A673 (cell line): ENCODE measurements around the gene PLP2. TPM values are rescaled to one million over a fixed set of nuclear protein-coding genes. Genes with fewer than 3 reads are reported as not detected.

ENCODE experiments used
- BruUV-seq: library from RNA; stranded (reverse); fragments of 400-500 nt; replicated peaks from 2 replicates; lab custom pipeline; 2021; lab: Mats Ljungman, UMichigan
- CTCF ChIA-PET: fragments of 300-600 bp; sonication (Branson Sonifier 250); formaldehyde crosslinking; loops from one replicate; lab custom pipeline; 2022; ENCODE audit warnings: antibody characterized with exemption; lab: Charles Lee
- POLR2A ChIA-PET: fragments of 300-600 bp; sonication (Branson Sonifier 250); formaldehyde crosslinking; loops from one replicate; lab custom pipeline; 2022; ENCODE audit warnings: antibody characterized with exemption; ENCODE audit not compliant: low non-redundant PET; lab: Charles Lee
- DNase-seq: peaks from one replicate; pipeline ENCODE4 v3.0.0-alpha.2; 2015; ENCODE audit warnings: low spot score
- H3K27ac ChIP-seq: fragments of 200-600 bp; sonication (generic); 2 replicates; pipeline ENCODE4 v1.5.1; 2016; ENCODE audit warnings: mixed run types, low read depth, mild to moderate bottlenecking, mixed read lengths, antibody characterized with exemption, low read length; ENCODE audit not compliant: poor library complexity, severe bottlenecking
- H3K27me3 ChIP-seq: fragments of 200-600 bp; sonication (generic); replicated peaks from 2 replicates; pipeline ENCODE4 v1.6.1; 2017; ENCODE audit warnings: mixed run types, low read depth, mild to moderate bottlenecking, mixed read lengths, antibody characterized with exemption, low read length; ENCODE audit not compliant: insufficient read depth, poor library complexity
- H3K36me3 ChIP-seq: fragments of 200-600 bp; sonication (generic); 2 replicates; pipeline ENCODE4 v1.6.1; 2016; ENCODE audit warnings: mixed run types, mild to moderate bottlenecking, mixed read lengths, antibody characterized with exemption, low read length; ENCODE audit not compliant: insufficient read depth, poor library complexity, severe bottlenecking
- H3K4me1 ChIP-seq: fragments of 200-600 bp; sonication (generic); 2 replicates; pipeline ENCODE4 v1.6.1; 2017; ENCODE audit warnings: mixed run types, mild to moderate bottlenecking, mixed read lengths, antibody characterized with exemption, low read length; ENCODE audit not compliant: insufficient read depth, poor library complexity, severe bottlenecking
- H3K4me3 ChIP-seq: fragments of 200-600 bp; sonication (generic); 2 replicates; pipeline ENCODE4 v1.5.1; 2016; ENCODE audit warnings: low read depth, mixed run types, mild to moderate bottlenecking, mixed read lengths, low read length; ENCODE audit not compliant: poor library complexity, severe bottlenecking
- H3K9me3 ChIP-seq: fragments of 200-600 bp; sonication (generic); 2 replicates; pipeline ENCODE4 v1.6.1; 2016; ENCODE audit warnings: mixed run types, low read depth, mild to moderate bottlenecking, mixed read lengths, antibody characterized with exemption, low read length; ENCODE audit not compliant: poor library complexity, severe bottlenecking
- EZH2 ChIP-seq: fragments of 200-600 bp; sonication (generic); IDR thresholded peaks from 2 replicates; pipeline ENCODE4 v1.6.1; 2017; ENCODE audit warnings: borderline replicate concordance, low read depth, mild to moderate bottlenecking, mixed read lengths, antibody characterized with exemption, low read length; ENCODE audit not compliant: poor library complexity, severe bottlenecking
- intact Hi-C: fragments of 100-400 bp; cut with micrococcal nuclease; formaldehyde crosslinking; loops from one replicate; pipeline ENCODE4 v1.10.0; 2022; ENCODE audit not compliant: unreplicated experiment
- total RNA-seq: library from RNA; stranded (reverse); gene quantifications from 2 replicates; pipeline ENCODE4 v1.2.3, GENCODE V29; 2021
- TF ChIP-seq, protein P1 (sequence below): fragments of 300-800, 200-600 bp; sonication (generic); conservative IDR thresholded peaks from 2 replicates; pipeline ENCODE4 v1.5.1; 2017; ENCODE audit warnings: low read depth, mild to moderate bottlenecking, antibody characterized with exemption, low read length, moderate library complexity, mixed read lengths

Gene PLP2
- total RNA-seq, 1 experiment from 2014 or later, result 87.5 TPM

DNA sequence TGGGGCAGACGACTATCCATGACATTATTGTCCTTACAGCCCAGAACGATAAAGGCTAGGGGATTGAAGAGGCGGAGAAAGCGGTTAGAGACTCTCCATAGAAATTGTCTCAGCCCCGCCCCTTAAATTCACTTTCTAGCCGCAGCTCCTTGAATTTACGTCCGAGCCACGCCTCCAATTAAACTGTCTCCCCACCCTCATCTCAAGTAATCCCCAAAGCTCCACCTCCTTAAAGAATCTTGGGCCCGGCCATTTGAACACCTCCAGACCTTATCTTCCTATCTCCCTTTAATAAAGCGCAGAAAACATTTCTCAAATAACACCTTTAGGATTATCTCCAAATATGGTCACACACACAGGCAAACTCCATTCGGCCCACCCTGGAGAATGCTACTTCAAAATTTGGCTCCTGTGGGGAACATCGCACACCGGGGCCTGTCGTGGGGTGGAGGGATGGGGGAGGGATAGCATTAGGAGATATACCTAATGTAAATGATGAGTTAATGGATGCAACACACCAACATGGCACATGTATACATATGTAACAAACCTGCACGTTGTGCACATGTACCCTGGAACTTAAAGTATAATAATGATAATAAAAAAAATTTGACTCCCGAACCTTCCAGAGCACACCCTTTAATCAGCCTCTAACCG, 16.3 kb upstream of the PLP2 start:
- no peaks in the 10 kb centered on the region for H3K27me3 ChIP-seq
- no peaks in the 10 kb centered on the region for H3K4me1 ChIP-seq
- ChIA-PET POLR2A (no interaction called here), CTCF (interaction anchor here (0.5 to 1.0 kb wide), 8 partner anchors 9 to 1314 kb away, joined by 3 to 9 read pairs (median 4); no protein-coding TSS in a partner anchor)
- no TSS peak for BruUV-seq
- no peaks in the 10 kb centered on the region for H3K9me3 ChIP-seq
- TF ChIP-seq, protein P1, sequence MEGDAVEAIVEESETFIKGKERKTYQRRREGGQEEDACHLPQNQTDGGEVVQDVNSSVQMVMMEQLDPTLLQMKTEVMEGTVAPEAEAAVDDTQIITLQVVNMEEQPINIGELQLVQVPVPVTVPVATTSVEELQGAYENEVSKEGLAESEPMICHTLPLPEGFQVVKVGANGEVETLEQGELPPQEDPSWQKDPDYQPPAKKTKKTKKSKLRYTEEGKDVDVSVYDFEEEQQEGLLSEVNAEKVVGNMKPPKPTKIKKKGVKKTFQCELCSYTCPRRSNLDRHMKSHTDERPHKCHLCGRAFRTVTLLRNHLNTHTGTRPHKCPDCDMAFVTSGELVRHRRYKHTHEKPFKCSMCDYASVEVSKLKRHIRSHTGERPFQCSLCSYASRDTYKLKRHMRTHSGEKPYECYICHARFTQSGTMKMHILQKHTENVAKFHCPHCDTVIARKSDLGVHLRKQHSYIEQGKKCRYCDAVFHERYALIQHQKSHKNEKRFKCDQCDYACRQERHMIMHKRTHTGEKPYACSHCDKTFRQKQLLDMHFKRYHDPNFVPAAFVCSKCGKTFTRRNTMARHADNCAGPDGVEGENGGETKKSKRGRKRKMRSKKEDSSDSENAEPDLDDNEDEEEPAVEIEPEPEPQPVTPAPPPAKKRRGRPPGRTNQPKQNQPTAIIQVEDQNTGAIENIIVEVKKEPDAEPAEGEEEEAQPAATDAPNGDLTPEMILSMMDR, result no peak
- no peak for TF ChIP-seq EZH2
- intact Hi-C loops, result no loop called here
- H3K4me3 ChIP-seq, result peak overlapping the region; percentile 44
- peak; percentile 78 for DNase-seq
- peak overlapping the region; percentile 94 for H3K27ac ChIP-seq
- H3K36me3 ChIP-seq, result no peaks in the 10 kb centered on the region

DNA sequence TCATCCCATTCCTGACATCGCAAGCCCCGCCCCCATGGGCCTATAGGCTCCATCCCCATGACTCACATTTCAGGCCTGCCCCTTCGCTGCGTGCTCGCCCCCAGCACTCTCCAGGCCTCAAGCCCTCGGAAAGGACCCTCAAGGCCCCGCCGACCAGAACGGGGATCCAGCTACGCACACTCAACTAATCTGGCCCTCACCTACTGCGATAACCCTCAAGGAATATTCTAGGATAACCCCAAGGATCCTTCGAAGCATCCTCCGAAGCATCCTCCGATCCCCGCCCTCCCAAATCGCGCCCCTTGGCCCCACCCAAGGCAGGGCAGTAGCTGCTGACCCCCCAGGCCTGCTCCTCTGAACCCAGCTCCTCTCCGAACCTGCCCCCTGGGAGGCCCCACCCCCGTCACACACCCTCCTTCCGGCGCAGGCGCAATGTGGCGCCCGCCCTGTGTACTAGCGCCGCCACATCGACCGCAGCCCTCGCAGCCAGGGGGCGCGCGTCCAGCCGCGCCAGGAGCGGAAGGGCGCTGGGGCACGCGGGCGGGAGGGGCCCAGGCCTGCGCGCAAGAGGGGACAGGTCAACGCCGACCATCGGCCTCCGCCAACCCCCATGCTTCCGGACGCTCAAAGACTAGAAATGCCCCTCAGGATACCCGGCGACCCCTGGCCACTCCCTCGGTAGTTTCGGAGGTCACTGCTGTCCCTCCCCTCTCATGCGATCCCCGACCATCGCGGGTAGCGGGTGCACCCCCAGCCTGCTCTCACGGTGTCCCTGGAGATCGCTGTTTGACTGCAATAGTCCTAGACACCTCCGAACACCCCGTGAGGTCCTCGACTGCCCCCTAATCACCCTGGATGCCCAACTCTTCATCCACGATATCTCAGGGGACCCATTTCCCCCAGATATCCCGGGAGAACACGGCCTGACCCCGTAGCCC, 15.5 kb upstream of the PLP2 start:
- TF ChIP-seq, protein P1, result peak; percentile 60
- no peak for TF ChIP-seq EZH2
- Histone ChIP-seq H3K4me3 (peak overlapping the region; percentile 44), H3K9me3 (no peaks in the 10 kb centered on the region), H3K27ac (peak overlapping the region; percentile 94), H3K27me3 (no peaks in the 10 kb centered on the region), H3K36me3 (no peaks in the 10 kb centered on the region), H3K4me1 (no peaks in the 10 kb centered on the region)
- CTCF ChIA-PET, result interaction anchor here (0.5 to 1.0 kb wide), 8 partner anchors 9 to 1314 kb away, joined by 3 to 9 read pairs (median 4); no protein-coding TSS in a partner anchor
- BruUV-seq, result no TSS peak
- POLR2A ChIA-PET, result no interaction called here
- intact Hi-C loops, result no loop called here
- DNase-seq, result peak; percentile 87

DNA sequence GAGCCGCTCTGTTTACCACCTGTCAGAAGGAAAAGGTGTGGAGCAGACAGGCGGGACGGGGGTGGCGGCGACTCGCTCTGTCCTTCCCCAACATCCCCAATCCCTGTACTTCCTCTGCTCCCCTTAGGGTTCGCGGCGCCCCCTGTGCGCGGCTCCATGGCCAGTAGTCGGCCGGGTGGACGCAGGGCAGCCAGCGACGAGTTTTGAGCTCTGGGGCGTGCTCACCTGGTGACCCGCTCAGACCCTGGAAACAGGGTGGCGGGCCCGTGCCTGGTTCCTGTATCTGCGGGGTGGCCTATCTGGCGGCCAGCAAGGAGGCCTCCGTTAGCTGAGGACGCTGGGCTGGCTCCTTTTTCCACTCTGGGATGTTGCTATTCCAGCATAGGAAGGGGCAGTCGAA, 14.5 kb upstream of the PLP2 start:
- no peaks in the 10 kb centered on the region for H3K36me3 ChIP-seq
- no peaks in the 10 kb centered on the region for H3K4me1 ChIP-seq
- ChIA-PET POLR2A (no interaction called here), CTCF (no interaction called here)
- TF ChIP-seq, protein P1, result no peak
- no peak for TF ChIP-seq EZH2
- no peak overlapping the region for H3K4me3 ChIP-seq
- intact Hi-C loops, result no loop called here
- DNase-seq, result no peak
- no peak overlapping the region for H3K27ac ChIP-seq
- no peaks in the 10 kb centered on the region for H3K27me3 ChIP-seq
- no peaks in the 10 kb centered on the region for H3K9me3 ChIP-seq
- BruUV-seq, result no TSS peak
